ENCODE measurements around the gene SHB. TPM values are rescaled to one million over a fixed set of nuclear protein-coding genes. Genes with fewer than 3 reads are reported as not detected.

SHB gene
- polyA plus RNA-seq, 2 of the 4 experiments (the other 2 are of a cell fraction), result 15.4 to 22.0 TPM

DNA sequence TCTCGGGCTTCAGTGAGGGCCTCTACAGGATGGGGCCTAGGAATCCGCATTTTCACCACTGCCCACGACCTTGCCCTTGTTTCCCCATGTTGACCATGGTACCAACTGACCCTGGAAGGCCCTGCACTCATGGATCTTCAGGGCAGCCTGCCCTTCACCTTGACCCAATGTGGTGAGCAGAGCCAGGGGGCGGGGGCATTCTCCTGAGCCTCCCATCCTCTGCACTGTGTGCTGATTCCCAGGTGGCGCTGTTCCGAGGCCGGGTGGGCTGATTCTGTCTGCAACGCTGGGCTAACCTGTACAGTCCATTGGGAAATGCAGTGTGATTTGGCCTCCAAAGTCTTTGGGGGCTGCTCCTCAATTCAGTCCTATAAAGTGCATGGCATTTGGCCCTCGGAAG is 68.7 kb downstream of the SHB start:
- DNase-seq (ENCODE audit: low read depth in 1 of 2, low spot score in 1 of 2) (no peak), ATAC-seq (peak in 1 of 2 experiments; percentile 48; a peak in 2 of 6 replicates), FAIRE-seq (no peak)
- POLR2A ChIA-PET, result no interaction called here
- Histone ChIP-seq H3K4me1 (peaks cover 34% of the 10 kb centered on the region), H3K4me3 (no peak overlapping the region), H3K9me3 (no peaks in the 10 kb centered on the region), H3K27ac (peak overlapping the region; percentile 28 to 71; a peak in 4 of 6 replicates), H3K4me2 (peak overlapping the region; percentile 40)
- TF ChIP-seq, protein P1, sequence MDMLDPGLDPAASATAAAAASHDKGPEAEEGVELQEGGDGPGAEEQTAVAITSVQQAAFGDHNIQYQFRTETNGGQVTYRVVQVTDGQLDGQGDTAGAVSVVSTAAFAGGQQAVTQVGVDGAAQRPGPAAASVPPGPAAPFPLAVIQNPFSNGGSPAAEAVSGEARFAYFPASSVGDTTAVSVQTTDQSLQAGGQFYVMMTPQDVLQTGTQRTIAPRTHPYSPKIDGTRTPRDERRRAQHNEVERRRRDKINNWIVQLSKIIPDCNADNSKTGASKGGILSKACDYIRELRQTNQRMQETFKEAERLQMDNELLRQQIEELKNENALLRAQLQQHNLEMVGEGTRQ (IDR thresholded peaks at IDR 0.05), result no peak
- TF ChIP-seq MAFK (IDR thresholded peaks at IDR 0.05; ENCODE audit: partially characterized antibody) (no peak), BHLHE40 (IDR thresholded peaks at IDR 0.05; ENCODE audit: low read depth, low read length) (no peak), ESRRA (IDR thresholded peaks at IDR 0.05; ENCODE audit: borderline replicate concordance, low read length) (no peak), CBX2 (IDR thresholded peaks at IDR 0.05; ENCODE audit: borderline replicate concordance, low read depth) (no peak), NPAS2 (CRISPR knock-in tag; IDR thresholded peaks at IDR 0.05; ENCODE audit: borderline replicate concordance) (no peak), RFX5 (IDR thresholded peaks at IDR 0.05) (no peak), MAZ (IDR thresholded peaks at IDR 0.05; ENCODE audit: borderline replicate concordance, low read depth, low read length) (no peak), FOSL2 (IDR thresholded peaks at IDR 0.05) (no peak), FOSL2 (CRISPR knock-in tag; IDR thresholded peaks at IDR 0.05) (no peak), RCOR1 (IDR thresholded peaks at IDR 0.05; ENCODE audit: low read depth, low read length) (no peak), ZSCAN20 (CRISPR knock-in tag; IDR thresholded peaks at IDR 0.05) (no peak), HOXB13 (CRISPR knock-in tag; IDR thresholded peaks at IDR 0.05; ENCODE audit: low read depth) (no peak), FOSB (CRISPR knock-in tag; IDR thresholded peaks at IDR 0.05) (no peak), RNF2 (IDR thresholded peaks at IDR 0.05; ENCODE audit: borderline replicate concordance, low read depth) (no peak), KDM1A (IDR thresholded peaks at IDR 0.05; ENCODE audit: low read depth) (no peak), POLR2A (IDR thresholded peaks at IDR 0.05; ENCODE audit: low read length) (no peak), TP53 (CRISPR knock-in tag; IDR thresholded peaks at IDR 0.05) (no peak)
- TF ChIP-seq, protein P2, sequence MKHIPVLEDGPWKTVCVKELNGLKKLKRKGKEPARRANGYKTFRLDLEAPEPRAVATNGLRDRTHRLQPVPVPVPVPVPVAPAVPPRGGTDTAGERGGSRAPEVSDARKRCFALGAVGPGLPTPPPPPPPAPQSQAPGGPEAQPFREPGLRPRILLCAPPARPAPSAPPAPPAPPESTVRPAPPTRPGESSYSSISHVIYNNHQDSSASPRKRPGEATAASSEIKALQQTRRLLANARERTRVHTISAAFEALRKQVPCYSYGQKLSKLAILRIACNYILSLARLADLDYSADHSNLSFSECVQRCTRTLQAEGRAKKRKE (CRISPR knock-in tag; IDR thresholded peaks at IDR 0.05; ENCODE audit: low read depth), result no peak
- TF ChIP-seq, protein P3, sequence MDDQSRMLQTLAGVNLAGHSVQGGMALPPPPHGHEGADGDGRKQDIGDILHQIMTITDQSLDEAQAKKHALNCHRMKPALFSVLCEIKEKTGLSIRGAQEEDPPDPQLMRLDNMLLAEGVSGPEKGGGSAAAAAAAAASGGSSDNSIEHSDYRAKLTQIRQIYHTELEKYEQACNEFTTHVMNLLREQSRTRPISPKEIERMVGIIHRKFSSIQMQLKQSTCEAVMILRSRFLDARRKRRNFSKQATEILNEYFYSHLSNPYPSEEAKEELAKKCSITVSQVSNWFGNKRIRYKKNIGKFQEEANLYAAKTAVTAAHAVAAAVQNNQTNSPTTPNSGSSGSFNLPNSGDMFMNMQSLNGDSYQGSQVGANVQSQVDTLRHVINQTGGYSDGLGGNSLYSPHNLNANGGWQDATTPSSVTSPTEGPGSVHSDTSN (IDR thresholded peaks at IDR 0.05), result no peak
- TF ChIP-seq, protein P4, sequence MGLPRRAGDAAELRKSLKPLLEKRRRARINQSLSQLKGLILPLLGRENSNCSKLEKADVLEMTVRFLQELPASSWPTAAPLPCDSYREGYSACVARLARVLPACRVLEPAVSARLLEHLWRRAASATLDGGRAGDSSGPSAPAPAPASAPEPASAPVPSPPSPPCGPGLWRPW (IDR thresholded peaks at IDR 0.05), result no peak
- WGBS (ENCODE audit: missing lambda C conversion rate), result 94% methylated on average over 5 of the region's 9 CpGs
- CTCF ChIA-PET, result interaction anchor here (0.9 to 1.6 kb wide), 9 partner anchors 17 to 87 kb away, joined by 3 to 7 read pairs (median 4); partner anchors contain the start of gene SHB

DNA sequence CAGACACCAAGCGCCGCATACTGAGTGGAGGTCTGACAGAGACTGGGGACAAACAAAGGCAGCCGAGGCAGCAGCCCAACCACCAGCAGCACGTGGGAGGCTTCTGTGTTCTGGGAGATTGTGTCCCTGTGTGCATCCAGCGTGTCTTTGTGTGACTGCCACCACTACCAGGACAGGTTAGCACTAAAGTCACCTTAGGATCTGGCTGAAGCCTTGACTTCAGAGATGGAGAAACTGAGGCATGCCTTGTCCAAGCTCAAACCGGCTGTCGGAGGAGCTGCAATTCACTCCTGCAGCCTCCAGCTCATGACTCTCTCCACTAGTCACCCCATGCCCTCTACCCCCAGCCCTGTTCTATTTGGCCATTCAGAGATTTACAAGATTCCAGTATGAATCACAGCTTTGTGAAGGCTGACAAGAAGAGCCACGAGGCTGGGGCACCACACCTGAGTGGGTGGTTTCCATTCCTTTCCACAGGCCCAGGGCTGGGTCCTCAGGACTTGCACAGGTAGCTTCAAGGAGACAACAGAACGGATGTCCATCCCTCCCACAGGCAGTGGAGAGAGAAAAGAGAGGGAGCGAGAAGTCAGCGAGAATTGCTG is 69.3 kb downstream of the SHB start:
- TF ChIP-seq, protein P5, sequence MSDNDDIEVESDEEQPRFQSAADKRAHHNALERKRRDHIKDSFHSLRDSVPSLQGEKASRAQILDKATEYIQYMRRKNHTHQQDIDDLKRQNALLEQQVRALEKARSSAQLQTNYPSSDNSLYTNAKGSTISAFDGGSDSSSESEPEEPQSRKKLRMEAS (IDR thresholded peaks at IDR 0.05), result peak; percentile 31; the same call in 1 of the 2 replicates
- TF ChIP-seq, protein P6, sequence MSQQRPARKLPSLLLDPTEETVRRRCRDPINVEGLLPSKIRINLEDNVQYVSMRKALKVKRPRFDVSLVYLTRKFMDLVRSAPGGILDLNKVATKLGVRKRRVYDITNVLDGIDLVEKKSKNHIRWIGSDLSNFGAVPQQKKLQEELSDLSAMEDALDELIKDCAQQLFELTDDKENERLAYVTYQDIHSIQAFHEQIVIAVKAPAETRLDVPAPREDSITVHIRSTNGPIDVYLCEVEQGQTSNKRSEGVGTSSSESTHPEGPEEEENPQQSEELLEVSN (IDR thresholded peaks at IDR 0.05; ENCODE audit: borderline replicate concordance, low read depth), result no peak
- Histone ChIP-seq H3K9me3 (no peaks in the 10 kb centered on the region), H3K4me1 (peaks cover 40% of the 10 kb centered on the region), H3K27ac (peak overlapping the region; percentile 43 to 71; a peak in 4 of 6 replicates), H3K4me2 (peak overlapping the region; percentile 40), H3K4me3 (no peak overlapping the region)
- DNase-seq (ENCODE audit: low read depth in 1 of 2, low spot score in 1 of 2), result no peak
- CTCF ChIA-PET, result interaction anchor here (0.9 to 1.6 kb wide), 11 partner anchors 16 to 264 kb away, joined by 3 to 7 read pairs (median 4); partner anchors contain the start of gene SHB
- peak in 1 of 2 experiments; percentile 53; a peak in 3 of 6 replicates for ATAC-seq
- 75% methylated on average over 11 of the region's 11 CpGs for WGBS (ENCODE audit: missing lambda C conversion rate)
- POLR2A ChIA-PET, result no interaction called here
- FAIRE-seq, result no peak

All from A549 (cell line).